AG04450 (cell line): ENCODE data around the gene PPP1R15A. TPM values are rescaled to one million over a fixed set of nuclear protein-coding genes. Genes with fewer than 3 reads are reported as not detected.

ENCODE experiments used
- CTCF ChIA-PET: fragments of 300-600, 350-600 bp; formaldehyde crosslinking; extraction: SDS; loops from one replicate; lab custom pipeline; 2022; ENCODE audit warnings: antibody characterized with exemption, inconsistent platforms; lab: Charles Lee
- POLR2A ChIA-PET: fragments of 350-600 bp; formaldehyde crosslinking; extraction: SDS; loops from one replicate; lab custom pipeline; 2021; ENCODE audit warnings: antibody characterized with exemption, inconsistent platforms; lab: Yijun Ruan, JAX
- DNase-seq: peaks from one replicate; pipeline ENCODE4 v3.0.0-alpha.2; 2011; ENCODE audit warnings: low read depth, low spot score
- H3K27ac ChIP-seq: one replicate; pipeline ENCODE4 v1.5.1; 2012; ENCODE audit warnings: low read depth, low read length, control low read depth
- H3K27me3 ChIP-seq: one replicate; pipeline ENCODE4 v1.6.0; 2012; ENCODE audit warnings: low read length; ENCODE audit not compliant: control insufficient read depth, insufficient read depth
- H3K4me3 ChIP-seq: 2 replicates; pipeline ENCODE4 v1.5.1; 2011; ENCODE audit warnings: mild to moderate bottlenecking, low read depth, low read length, control low read depth
- H3K9me3 ChIP-seq: 2 replicates; pipeline ENCODE4 v1.5.1; 2012; ENCODE audit warnings: low read length; ENCODE audit not compliant: control insufficient read depth, insufficient read depth
- CTCF ChIP-seq: IDR thresholded peaks from 2 replicates; pipeline ENCODE4 v1.5.1; 2011; ENCODE audit warnings: low read depth, low read length, control low read depth, inconsistent platforms
- polyA plus RNA-seq: library from polyadenylated mRNA; depleted of rRNA; stranded (reverse); fragments of >200 nt; gene quantifications from 2 replicates; pipeline ENCODE4 v1.2.3, GENCODE V29; 2011

Gene PPP1R15A
- polyA plus RNA-seq, 1 experiment: 36.5 TPM

GRCh38 chr19:48833049-48833448 lies 39.2 kb upstream of the PPP1R15A start:
- Histone ChIP-seq H3K9me3 (no peaks in the 10 kb centered on the region; the same call in 1 of the 2 replicates), H3K27ac (no peak overlapping the region), H3K27me3 (no peaks in the 10 kb centered on the region), H3K4me3 (no peak overlapping the region)
- POLR2A ChIA-PET: no interaction called here
- CTCF ChIA-PET: interaction anchor here (1.4 to 2.5 kb wide), 2 partner anchors 38 to 45 kb away, joined by 3 to 16 read pairs; no protein-coding TSS in a partner anchor
- no peak for TF ChIP-seq CTCF
- DNase-seq: no peak

- no peak for DNase-seq
- POLR2A ChIA-PET: no interaction called here
- CTCF ChIA-PET: interaction anchor here (2.5 kb wide), 1 partner anchor 46 kb away, joined by 16 read pairs; no protein-coding TSS in a partner anchor
- TF ChIP-seq CTCF: no peak
- Histone ChIP-seq H3K4me3 (no peak overlapping the region), H3K9me3 (no peaks in the 10 kb centered on the region; the same call in 1 of the 2 replicates), H3K27me3 (no peaks in the 10 kb centered on the region), H3K27ac (no peak overlapping the region)
Observed at GRCh38 chr19:48833977-48834376, 38.2 kb upstream of the PPP1R15A start.

GRCh38 chr19:48835734-48836088 lies 36.5 kb upstream of the PPP1R15A start:
- Histone ChIP-seq H3K9me3 (no peaks in the 10 kb centered on the region; the same call in 1 of the 2 replicates), H3K27me3 (no peaks in the 10 kb centered on the region), H3K27ac (peak overlapping the region; percentile 53), H3K4me3 (peak overlapping the region; percentile 54)
- no peak for DNase-seq
- ChIA-PET CTCF (interaction anchor here (0.6 to 4.1 kb wide), 13 partner anchors 9 to 190 kb away, joined by 3 to 46 read pairs (median 6); partner anchors contain the start of gene BCAT2), POLR2A (interaction anchor here (0.8 kb wide), 2 partner anchors 47 to 135 kb away, joined by 3 read pairs; no protein-coding TSS in a partner anchor)
- peak; percentile 92 for TF ChIP-seq CTCF

- POLR2A ChIA-PET: interaction anchor here (0.8 to 1.3 kb wide), 5 partner anchors 36 to 191 kb away, joined by 3 to 4 read pairs (median 3); partner anchors contain the start of genes CA11 and PPP1R15A
- Histone ChIP-seq H3K4me3 (peak within 1 kb of the TSS; percentile 54), H3K9me3 (no peaks in the 10 kb centered on the region; the same call in 1 of the 2 replicates), H3K27me3 (no peaks in the 10 kb centered on the region), H3K27ac (peak within 1 kb of the TSS; percentile 53)
- CTCF ChIA-PET: interaction anchor here (0.6 to 4.1 kb wide), 14 partner anchors 8 to 191 kb away, joined by 3 to 46 read pairs (median 5); partner anchors contain the start of genes BCAT2, GYS1 and RUVBL2
- no peak for DNase-seq
- TF ChIP-seq CTCF: no peak
Observed at GRCh38 chr19:48836089-48837017, 35.9 kb upstream of the PPP1R15A start, which contains the start of gene HSD17B14. Gene HSD17B14 (minus strand): TSS chr19:48836491. CDS start chr19:48836411, 80 bp downstream.
